ENCODE measurements around the gene PABPN1. TPM values are rescaled to one million over a fixed set of nuclear protein-coding genes. Genes with fewer than 3 reads are reported as not detected.

The PABPN1 gene
- total and polyA plus RNA-seq, 4 donors, result 40.9 to 59.6 (median 48.0) TPM

GRCh38 chr14:23281247-23281646 lies 40.0 kb upstream of the PABPN1 start:
- H3K9me3 ChIP-seq (ENCODE audit: control insufficient read depth in 4 of 4, low read length in 3 of 4), result no peaks in the 10 kb centered on the region
- no peak overlapping the region for H3K4me3 ChIP-seq (ENCODE audit: low read depth in 1 of 3, low read length in 3 of 3)
- 93% methylated on average over 6 of the region's 6 CpGs for WGBS
- DNase-seq (ENCODE audit: low spot score), result no peak
- no peaks in the 10 kb centered on the region for H3K27me3 ChIP-seq (ENCODE audit: control insufficient read depth in 4 of 4, insufficient read depth in 4 of 4, low read length in 3 of 4)
- H3K36me3 ChIP-seq (ENCODE audit: control insufficient read depth in 4 of 4, insufficient read depth in 3 of 4, low read depth in 1 of 4, low read length in 3 of 4), result peaks cover 0 to 6% (median 3%) of the 10 kb centered on the region in 4 donors
- no peak for TF ChIP-seq YY1 (IDR thresholded peaks at IDR 0.05)
- no peak for TF ChIP-seq FOXA2 (IDR thresholded peaks at IDR 0.05)
- no peak for TF ChIP-seq MAX (IDR thresholded peaks at IDR 0.05)
- no peak for TF ChIP-seq RAD21 (IDR thresholded peaks at IDR 0.05)
- TF ChIP-seq ZBTB33 (IDR thresholded peaks at IDR 0.05), result no peak
- no peak for TF ChIP-seq EGR1 (IDR thresholded peaks at IDR 0.05; ENCODE audit: low read depth in 2 of 2)
- no peak for TF ChIP-seq CTCF (IDR thresholded peaks at IDR 0.05; ENCODE audit: low read depth, low read length, missing input control)
- TF ChIP-seq RXRA (IDR thresholded peaks at IDR 0.05), result no peak
- TF ChIP-seq NR2F2 (IDR thresholded peaks at IDR 0.05), result no peak
- no peak for TF ChIP-seq JUND (IDR thresholded peaks at IDR 0.05)
- H3K4me1 ChIP-seq (ENCODE audit: control insufficient read depth in 4 of 4, insufficient read depth in 4 of 4, low read length in 3 of 4), result peaks cover 3 to 10% (median 8%) of the 10 kb centered on the region in 4 donors
- no peak overlapping the region for H3K9ac ChIP-seq (ENCODE audit: low read depth in 1 of 2, low read length in 2 of 2)
- no peak overlapping the region for H3K27ac ChIP-seq (ENCODE audit: low read depth in 1 of 2, low read length in 2 of 2)

GRCh38 chr14:23284654-23285529 lies 36.4 kb upstream of the PABPN1 start:
- H3K36me3 ChIP-seq (ENCODE audit: control insufficient read depth in 4 of 4, insufficient read depth in 3 of 4, low read depth in 1 of 4, low read length in 3 of 4), result no peaks in the 10 kb centered on the region
- WGBS, result 31% methylated on average over 9 of the region's 9 CpGs
- H3K9ac ChIP-seq (ENCODE audit: low read depth in 1 of 2, low read length in 2 of 2), result peak overlapping the region; percentile 40 to 84
- no peaks in the 10 kb centered on the region for H3K9me3 ChIP-seq (ENCODE audit: control insufficient read depth in 4 of 4, low read length in 3 of 4)
- no peak for DNase-seq (ENCODE audit: low spot score)
- H3K4me1 ChIP-seq (ENCODE audit: control insufficient read depth in 4 of 4, insufficient read depth in 4 of 4, low read length in 3 of 4), result peaks cover 5 to 17% (median 16%) of the 10 kb centered on the region in 4 donors
- no peak for TF ChIP-seq RAD21 (IDR thresholded peaks at IDR 0.05)
- no peak for TF ChIP-seq HNF4A (conservative IDR thresholded peaks at IDR 0.05)
- no peak for TF ChIP-seq YY1 (IDR thresholded peaks at IDR 0.05)
- peak; percentile 18 to 40 for TF ChIP-seq RXRA (IDR thresholded peaks at IDR 0.05)
- TF ChIP-seq NR2F2 (IDR thresholded peaks at IDR 0.05), result no peak
- H3K27ac ChIP-seq (ENCODE audit: low read depth in 1 of 2, low read length in 2 of 2), result peak overlapping the region; percentile 93 to 98
- no peaks in the 10 kb centered on the region for H3K27me3 ChIP-seq (ENCODE audit: control insufficient read depth in 4 of 4, insufficient read depth in 4 of 4, low read length in 3 of 4)
- H3K4me3 ChIP-seq (ENCODE audit: low read depth in 1 of 3, low read length in 3 of 3), result peak overlapping the region; percentile 72 to 92 (median 83)

GRCh38 chr14:23285530-23286019 lies 35.7 kb upstream of the PABPN1 start:
- Histone ChIP-seq H3K9me3 (ENCODE audit: control insufficient read depth in 4 of 4, low read length in 3 of 4) (no peaks in the 10 kb centered on the region), H3K27me3 (ENCODE audit: control insufficient read depth in 4 of 4, insufficient read depth in 4 of 4, low read length in 3 of 4) (no peaks in the 10 kb centered on the region), H3K9ac (ENCODE audit: low read depth in 1 of 2, low read length in 2 of 2) (peak overlapping the region; percentile 40 to 84), H3K36me3 (ENCODE audit: control insufficient read depth in 4 of 4, insufficient read depth in 3 of 4, low read depth in 1 of 4, low read length in 3 of 4) (no peaks in the 10 kb centered on the region), H3K27ac (ENCODE audit: low read depth in 1 of 2, low read length in 2 of 2) (peak overlapping the region; percentile 93 to 98), H3K4me3 (ENCODE audit: low read depth in 1 of 3, low read length in 3 of 3) (peak overlapping the region; percentile 72 to 92 (median 83)), H3K4me1 (ENCODE audit: control insufficient read depth in 4 of 4, insufficient read depth in 4 of 4, low read length in 3 of 4) (peaks cover 5 to 17% (median 16%) of the 10 kb centered on the region in 4 donors)
- under 1% methylated on average over 22 of the region's 22 CpGs for WGBS
- no peak for DNase-seq (ENCODE audit: low spot score)
- TF ChIP-seq MAX (IDR thresholded peaks at IDR 0.05) (no peak), GABPA (IDR thresholded peaks at IDR 0.05 in 1 of 2, conservative IDR thresholded peaks at IDR 0.05 in 1 of 2) (no peak), YY1 (IDR thresholded peaks at IDR 0.05) (no peak), ATF3 (IDR thresholded peaks at IDR 0.05) (no peak), ZBTB33 (IDR thresholded peaks at IDR 0.05) (no peak), FOXA1 (IDR thresholded peaks at IDR 0.05) (no peak), RAD21 (IDR thresholded peaks at IDR 0.05) (no peak)
